CD14-positive monocyte (primary cell): ENCODE results near the gene GALNT10. TPM values are rescaled to one million over a fixed set of nuclear protein-coding genes. Genes with fewer than 3 reads are reported as not detected.

Experiments
- DNase-seq, 3 donors: peaks; one replicate each; pipeline ENCODE4 v3.0.0-alpha.2; 2011 to 2022
- H2AFZ ChIP-seq: 2 replicates; pipeline ENCODE4 v1.6.0; 2012; ENCODE audit warnings: mild to moderate bottlenecking, low read depth, low read length, inconsistent platforms; ENCODE audit not compliant: insufficient read depth, poor library complexity, severe bottlenecking
- H3K27ac ChIP-seq, 2 donors: 1 replicate in 1 of 2; 2 replicates in 1 of 2; pipeline ENCODE4 v1.5.1; 2012 to 2013; ENCODE audit warnings: low read length in 2 of 2, control low read depth in 1 of 2, inconsistent platforms in 1 of 2, low read depth in 1 of 2, mild to moderate bottlenecking in 1 of 2
- H3K27me3 ChIP-seq, 2 donors: one replicate each; pipeline versions ENCODE4 v1.6.0 to v1.6.1; 2011 to 2013; ENCODE audit warnings: low read length in 2 of 2; ENCODE audit not compliant: control insufficient read depth in 2 of 2, insufficient read depth in 2 of 2
- H3K36me3 ChIP-seq, 2 donors: replicated peaks in 1 of 2; 1 replicate in 1 of 2; 2 replicates in 1 of 2; pipeline versions ENCODE4 v1.5.1 to v1.6.1; 2012 to 2013; ENCODE audit warnings: low read length in 2 of 2, control low read depth in 1 of 2, inconsistent platforms in 1 of 2, mild to moderate bottlenecking in 1 of 2; ENCODE audit not compliant: insufficient read depth in 2 of 2, control insufficient read depth in 1 of 2
- H3K4me1 ChIP-seq, 2 donors: 1 replicate in 1 of 2; 2 replicates in 1 of 2; pipeline versions ENCODE4 v1.5.1 to v1.6.1; 2012 to 2013; ENCODE audit warnings: low read length in 2 of 2, control low read depth in 1 of 2, inconsistent platforms in 1 of 2, mild to moderate bottlenecking in 1 of 2, moderate library complexity in 1 of 2; ENCODE audit not compliant: insufficient read depth in 2 of 2, control insufficient read depth in 1 of 2
- H3K4me2 ChIP-seq: replicated peaks from 2 replicates; pipeline ENCODE3; 2012; ENCODE audit warnings: low read length, moderate library complexity, mild to moderate bottlenecking; ENCODE audit not compliant: poor library complexity, severe bottlenecking; ENCODE audit errors: extremely low read depth
- H3K4me3 ChIP-seq, 3 experiments: fragments of 200-600 bp in 1 of 3; sonication (generic) in 1 of 3; replicated peaks in 1 of 3; 1 replicate in 2 of 3; 2 replicates in 1 of 3; pipeline ENCODE4 v1.5.1; 2011 to 2013; ENCODE audit warnings: low read length in 3 of 3, mild to moderate bottlenecking in 3 of 3, control low read depth in 2 of 3, low read depth in 2 of 3, inconsistent platforms in 1 of 3, moderate library complexity in 1 of 3
- H3K79me2 ChIP-seq: 2 replicates; pipeline ENCODE4 v1.6.0; 2012; ENCODE audit warnings: mild to moderate bottlenecking, control low read depth, inconsistent platforms, low read length, moderate library complexity; ENCODE audit not compliant: insufficient read depth
- H3K9ac ChIP-seq: 2 replicates; pipeline ENCODE4 v1.6.0; 2017; ENCODE audit warnings: low read length, mild to moderate bottlenecking; ENCODE audit not compliant: insufficient read depth, poor library complexity, severe bottlenecking
- H3K9me3 ChIP-seq, 2 donors: replicated peaks in 1 of 2; 1 replicate in 1 of 2; 2 replicates in 1 of 2; pipeline versions ENCODE4 v1.5.1 to v1.6.1; 2012 to 2013; ENCODE audit warnings: low read length in 2 of 2, control low read depth in 1 of 2; ENCODE audit not compliant: control insufficient read depth in 1 of 2, insufficient read depth in 1 of 2
- H4K20me1 ChIP-seq: 2 replicates; pipeline ENCODE4 v1.6.0; 2012; ENCODE audit warnings: mild to moderate bottlenecking, low read length, control low read depth, moderate library complexity; ENCODE audit not compliant: insufficient read depth
- H3K27ac Mint-ChIP-seq, 7 donors: one replicate each; pipeline ENCODE4 v1.8.0; 2020; ENCODE audit warnings: mild to moderate bottlenecking in 7 of 7, mixed read lengths in 7 of 7, moderate library complexity in 6 of 7, inconsistent platforms in 2 of 7
- H3K27me3 Mint-ChIP-seq, 3 donors: one replicate each; pipeline ENCODE4 v1.8.0; 2021 to 2022; ENCODE audit warnings: low read depth in 3 of 3, mild to moderate bottlenecking in 3 of 3, mixed read lengths in 3 of 3, moderate library complexity in 3 of 3, inconsistent platforms in 1 of 3
- H3K36me3 Mint-ChIP-seq, 2 donors: one replicate each; pipeline ENCODE4 v1.8.0; 2020; ENCODE audit warnings: mixed read lengths in 2 of 2, inconsistent platforms in 1 of 2, mild to moderate bottlenecking in 1 of 2
- H3K4me1 Mint-ChIP-seq: one replicate; pipeline ENCODE4 v1.8.0; 2020; ENCODE audit warnings: mild to moderate bottlenecking, mixed read lengths
- H3K4me3 Mint-ChIP-seq, 2 donors: one replicate each; pipeline ENCODE4 v1.8.0; 2020; ENCODE audit warnings: mild to moderate bottlenecking in 2 of 2, mixed read lengths in 2 of 2, moderate library complexity in 1 of 2
- H3K9me3 Mint-ChIP-seq, 7 donors: one replicate each; pipeline ENCODE4 v1.8.0; 2020 to 2022; ENCODE audit warnings: mixed read lengths in 7 of 7, mild to moderate bottlenecking in 6 of 7, moderate library complexity in 6 of 7, inconsistent platforms in 2 of 7
- WGBS: methylation state at CpG from one replicate; pipeline ENCODE4 v1.1.5; 2013; ENCODE audit warnings: missing lambda C conversion rate; ENCODE audit not compliant: insufficient coverage; 5-methylcytosine and 5-hydroxymethylcytosine counted together
- intact Hi-C, 2 donors: fragments of 100-400 bp; cut with micrococcal nuclease; formaldehyde crosslinking; loops; one replicate each; pipeline versions ENCODE4 v1.15.0 to v1.15.1; 2023
- polyA plus RNA-seq, 3 donors: library from polyadenylated mRNA; depleted of rRNA in 1 of 3; unstranded in 2 of 3; stranded (reverse) in 1 of 3; fragments of 300-500 nt in 2 of 3; fragments of >200 nt in 1 of 3; fragmentation: Illumina TruSeq in 2 of 3; gene quantifications; 1 replicate in 2 of 3; 2 replicates in 1 of 3; pipeline ENCODE4 v1.2.3, GENCODE V29; 2012 to 2021
- TF ChIP-seq, protein P1 (sequence below): fragments of 200-600 bp; IDR thresholded peaks from one replicate; pipeline ENCODE4 v1.8.0; 2022; ENCODE audit warnings: antibody characterized with exemption, mild to moderate bottlenecking

The GALNT10 gene
- polyA plus RNA-seq, 3 donors, result 6.2 to 11.6 (median 7.3) TPM

DNA sequence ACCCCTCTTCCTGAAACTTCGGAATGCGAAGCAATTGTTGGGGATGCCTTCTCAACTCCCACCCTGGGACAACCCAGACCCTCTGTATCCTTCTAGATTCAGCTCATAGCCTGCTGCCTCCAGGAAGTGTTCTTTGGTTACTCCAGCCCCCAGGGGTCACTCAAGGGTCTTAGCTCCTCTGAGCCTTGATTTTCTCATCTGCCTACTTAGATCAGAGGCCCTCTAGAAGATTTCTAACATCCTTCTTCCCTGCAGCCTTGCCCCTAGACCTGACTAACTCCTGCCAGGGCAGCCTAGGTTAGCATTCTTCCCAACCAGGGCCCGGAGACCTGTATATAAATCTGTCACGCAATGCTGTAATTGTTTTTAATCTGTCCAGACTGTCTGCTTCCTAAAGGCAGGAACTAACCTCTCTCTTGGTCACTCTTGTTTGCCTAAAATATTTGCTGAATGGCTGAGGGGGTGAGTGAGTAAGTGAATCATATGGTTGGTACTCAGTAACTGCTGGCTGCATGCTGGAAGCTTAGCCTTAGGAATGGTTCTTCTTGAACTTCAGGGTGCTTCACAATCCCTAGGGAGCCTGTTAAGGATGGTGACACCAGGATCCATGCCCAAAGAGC lies 8.2 kb downstream of the GALNT10 start:
- Histone ChIP-seq H3K4me2 (no peak overlapping the region), H3K9ac (peak overlapping the region; percentile 15), H4K20me1 (peaks cover 34% of the 10 kb centered on the region), H3K4me3 (no peak overlapping the region), H2AFZ (no peak overlapping the region), H3K36me3 (peaks cover 8 to 24% of the 10 kb centered on the region in 2 donors), H3K9me3 (no peaks in the 10 kb centered on the region), H3K27ac (no peak overlapping the region), H3K27me3 (no peaks in the 10 kb centered on the region), H3K79me2 (no peaks in the 10 kb centered on the region), H3K4me1 (peaks cover 10 to 17% of the 10 kb centered on the region in 2 donors)
- Mint-ChIP-seq H3K4me3 (no peak overlapping the region), H3K4me1 (peaks cover 36% of the 10 kb centered on the region), H3K27ac (peak overlapping the region in 1 of 7 donors; percentile 28), H3K36me3 (peaks cover 47 to 48% of the 10 kb centered on the region in 2 donors), H3K9me3 (no peaks in the 10 kb centered on the region), H3K27me3 (peaks cover 0 to 4% (median 0%) of the 10 kb centered on the region in 3 donors)
- intact Hi-C loops, result loop anchor here in 1 of 2 donors (10.0 kb wide), 1 partner anchor 246 kb away; the partner anchor contains the start of gene SAP30L
- WGBS, result 0% methylated on average over 1 of the region's 4 CpGs
- DNase-seq, result no peak
- TF ChIP-seq, protein P1, sequence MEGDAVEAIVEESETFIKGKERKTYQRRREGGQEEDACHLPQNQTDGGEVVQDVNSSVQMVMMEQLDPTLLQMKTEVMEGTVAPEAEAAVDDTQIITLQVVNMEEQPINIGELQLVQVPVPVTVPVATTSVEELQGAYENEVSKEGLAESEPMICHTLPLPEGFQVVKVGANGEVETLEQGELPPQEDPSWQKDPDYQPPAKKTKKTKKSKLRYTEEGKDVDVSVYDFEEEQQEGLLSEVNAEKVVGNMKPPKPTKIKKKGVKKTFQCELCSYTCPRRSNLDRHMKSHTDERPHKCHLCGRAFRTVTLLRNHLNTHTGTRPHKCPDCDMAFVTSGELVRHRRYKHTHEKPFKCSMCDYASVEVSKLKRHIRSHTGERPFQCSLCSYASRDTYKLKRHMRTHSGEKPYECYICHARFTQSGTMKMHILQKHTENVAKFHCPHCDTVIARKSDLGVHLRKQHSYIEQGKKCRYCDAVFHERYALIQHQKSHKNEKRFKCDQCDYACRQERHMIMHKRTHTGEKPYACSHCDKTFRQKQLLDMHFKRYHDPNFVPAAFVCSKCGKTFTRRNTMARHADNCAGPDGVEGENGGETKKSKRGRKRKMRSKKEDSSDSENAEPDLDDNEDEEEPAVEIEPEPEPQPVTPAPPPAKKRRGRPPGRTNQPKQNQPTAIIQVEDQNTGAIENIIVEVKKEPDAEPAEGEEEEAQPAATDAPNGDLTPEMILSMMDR, result no peak

DNA sequence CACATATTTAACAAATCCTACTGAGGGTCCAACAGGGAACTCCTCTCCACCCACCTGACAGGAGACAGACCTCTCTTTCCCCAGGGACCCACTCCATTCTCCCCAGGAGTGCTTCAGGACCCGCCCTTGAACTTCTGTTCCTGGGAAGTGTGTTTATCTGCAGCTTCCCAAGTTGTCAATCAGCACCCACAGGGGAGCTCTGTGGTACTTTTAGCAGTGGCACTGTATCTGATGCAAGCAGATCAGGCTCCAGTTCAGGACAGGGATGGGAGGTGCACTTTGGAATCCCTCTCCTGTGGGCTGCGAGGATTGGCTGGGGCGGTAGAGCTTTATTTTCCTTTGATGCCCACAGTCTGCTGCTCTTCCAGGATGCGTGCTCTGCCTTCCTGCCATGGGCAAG lies 8.7 kb downstream of the GALNT10 start:
- Mint-ChIP-seq H3K4me1 (peaks cover 36% of the 10 kb centered on the region), H3K27me3 (peaks cover 0 to 4% (median 0%) of the 10 kb centered on the region in 3 donors), H3K36me3 (peaks cover 48 to 50% of the 10 kb centered on the region in 2 donors), H3K27ac (peak overlapping the region in 4 of 7 donors; percentile 3 to 51 (median 22)), H3K9me3 (no peaks in the 10 kb centered on the region), H3K4me3 (no peak overlapping the region)
- Histone ChIP-seq H4K20me1 (peaks cover 40% of the 10 kb centered on the region), H3K79me2 (no peaks in the 10 kb centered on the region), H3K36me3 (peaks cover 8 to 23% of the 10 kb centered on the region in 2 donors), H3K27me3 (no peaks in the 10 kb centered on the region), H2AFZ (no peak overlapping the region), H3K27ac (no peak overlapping the region), H3K9ac (peak overlapping the region; percentile 15), H3K4me1 (peaks cover 10 to 17% of the 10 kb centered on the region in 2 donors), H3K4me3 (no peak overlapping the region), H3K9me3 (no peaks in the 10 kb centered on the region), H3K4me2 (no peak overlapping the region)
- TF ChIP-seq, protein P1, result no peak
- 62% methylated on average over 4 of the region's 4 CpGs for WGBS
- intact Hi-C loops, result loop anchor here in 1 of 2 donors (10.0 kb wide), 1 partner anchor 246 kb away; the partner anchor contains the start of gene SAP30L
- DNase-seq, result no peak
